NB4 (cell line): ENCODE measurements around the gene CCDC40.

Experiments used
- POLR2A ChIP-seq: IDR thresholded peaks from 2 replicates; pipeline ENCODE4 v1.6.1; 2011; ENCODE audit warnings: mild to moderate bottlenecking; ENCODE audit not compliant: insufficient read length; ENCODE audit errors: extremely low read depth
- TF ChIP-seq, protein P1 (sequence below): IDR thresholded peaks from one replicate; pipeline ENCODE4 v1.5.1; 2012; ENCODE audit warnings: low read depth, low read length

DNA sequence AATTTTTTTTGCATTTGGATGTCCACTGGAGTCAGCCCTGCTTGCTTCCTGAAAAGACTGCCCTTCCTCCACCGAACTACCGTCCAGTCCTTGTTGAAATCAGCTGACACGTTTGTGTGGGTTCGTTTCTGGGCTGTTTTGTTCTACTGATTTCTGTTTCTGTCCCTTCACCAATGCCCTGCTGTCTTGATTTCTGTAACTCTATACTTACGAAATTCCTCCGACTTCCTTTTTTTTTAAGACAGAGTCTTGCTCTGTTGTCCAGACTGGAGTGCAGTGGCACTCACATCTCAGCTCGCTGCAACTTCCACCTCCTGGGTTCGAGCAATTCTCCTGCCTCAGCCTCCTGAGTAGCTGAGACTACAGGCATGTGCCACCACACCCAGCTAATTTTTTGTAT, 56.5 kb downstream of the CCDC40 start:
- no peak for TF ChIP-seq POLR2A
- TF ChIP-seq, protein P1, sequence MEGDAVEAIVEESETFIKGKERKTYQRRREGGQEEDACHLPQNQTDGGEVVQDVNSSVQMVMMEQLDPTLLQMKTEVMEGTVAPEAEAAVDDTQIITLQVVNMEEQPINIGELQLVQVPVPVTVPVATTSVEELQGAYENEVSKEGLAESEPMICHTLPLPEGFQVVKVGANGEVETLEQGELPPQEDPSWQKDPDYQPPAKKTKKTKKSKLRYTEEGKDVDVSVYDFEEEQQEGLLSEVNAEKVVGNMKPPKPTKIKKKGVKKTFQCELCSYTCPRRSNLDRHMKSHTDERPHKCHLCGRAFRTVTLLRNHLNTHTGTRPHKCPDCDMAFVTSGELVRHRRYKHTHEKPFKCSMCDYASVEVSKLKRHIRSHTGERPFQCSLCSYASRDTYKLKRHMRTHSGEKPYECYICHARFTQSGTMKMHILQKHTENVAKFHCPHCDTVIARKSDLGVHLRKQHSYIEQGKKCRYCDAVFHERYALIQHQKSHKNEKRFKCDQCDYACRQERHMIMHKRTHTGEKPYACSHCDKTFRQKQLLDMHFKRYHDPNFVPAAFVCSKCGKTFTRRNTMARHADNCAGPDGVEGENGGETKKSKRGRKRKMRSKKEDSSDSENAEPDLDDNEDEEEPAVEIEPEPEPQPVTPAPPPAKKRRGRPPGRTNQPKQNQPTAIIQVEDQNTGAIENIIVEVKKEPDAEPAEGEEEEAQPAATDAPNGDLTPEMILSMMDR = no peak
